H1 (cell line): ENCODE measurements around the gene ZWILCH. TPM values are rescaled to one million over a fixed set of nuclear protein-coding genes. Genes with fewer than 3 reads are reported as not detected.

Experiments used
- CTCF ChIA-PET: fragments of 300-600 bp; sonication (Branson Sonifier 250); formaldehyde crosslinking; loops from one replicate; lab custom pipeline; 2021; ENCODE audit not compliant: partially characterized antibody; lab: Charles Lee
- POLR2A ChIA-PET: fragments of 300-600 bp; sonication (Branson Sonifier 250); formaldehyde crosslinking; loops from one replicate; lab custom pipeline; 2021; ENCODE audit warnings: inconsistent platforms; ENCODE audit not compliant: partially characterized antibody; lab: Charles Lee
- DNase-seq, 2 experiments: peaks; one replicate each; pipeline versions ENCODE4 v3.0.0 to v3.0.0-alpha.2; 2010 to 2022; ENCODE audit warnings: low spot score in 2 of 2, low read depth in 1 of 2, mixed read lengths in 1 of 2
- FAIRE-seq: peaks from 2 replicates; lab custom pipeline; 2011; peaks lifted over from hg19 to GRCh38; lab: Jason Lieb, UNC
- H2AFZ ChIP-seq: 2 replicates; pipeline ENCODE4 v1.8.1; 2012; ENCODE audit warnings: low read length, inconsistent platforms
- H2AK5ac ChIP-seq: 2 replicates; pipeline ENCODE4 v1.6.1; 2013; ENCODE audit warnings: low read depth, low read length
- H2BK120ac ChIP-seq: replicated peaks from 2 replicates; pipeline ENCODE3; 2013; ENCODE audit warnings: low read depth, low read length, inconsistent platforms
- H2BK12ac ChIP-seq: 2 replicates; pipeline ENCODE4 v1.6.1; 2013; ENCODE audit warnings: low read depth, low read length
- H2BK15ac ChIP-seq: 2 replicates; pipeline ENCODE4 v1.6.1; 2013; ENCODE audit warnings: low read length
- H2BK20ac ChIP-seq: 2 replicates; pipeline ENCODE4 v1.6.1; 2013; ENCODE audit warnings: low read length
- H2BK5ac ChIP-seq: 2 replicates; pipeline ENCODE4 v1.6.1; 2013; ENCODE audit warnings: low read depth, low read length
- H3K14ac ChIP-seq: 2 replicates; pipeline ENCODE4 v1.6.1; 2013; ENCODE audit warnings: inconsistent platforms; ENCODE audit not compliant: insufficient read length
- H3K18ac ChIP-seq: 2 replicates; pipeline ENCODE4 v1.6.1; 2013; ENCODE audit warnings: low read length; ENCODE audit errors: extremely low read depth
- H3K23ac ChIP-seq: 2 replicates; pipeline ENCODE4 v1.6.1; 2013; ENCODE audit warnings: inconsistent platforms; ENCODE audit not compliant: insufficient read length
- H3K23me2 ChIP-seq: 2 replicates; pipeline ENCODE4 v1.6.1; 2013; ENCODE audit warnings: low read depth, low read length
- H3K27ac ChIP-seq: 2 replicates; pipeline ENCODE4 v1.6.1; 2011; ENCODE audit warnings: low read depth, low read length, inconsistent platforms
- H3K27me3 ChIP-seq, 4 experiments: replicated peaks in 1 of 4; 1 replicate in 1 of 4; 2 replicates in 3 of 4; pipeline versions ENCODE4 v1.6.1 to v1.8.1; 2011 to 2013; ENCODE audit warnings: low read length in 3 of 4, mild to moderate bottlenecking in 3 of 4, inconsistent platforms in 2 of 4, mixed read lengths in 2 of 4, moderate library complexity in 1 of 4; ENCODE audit not compliant: control insufficient read depth in 3 of 4, insufficient read depth in 3 of 4; ENCODE audit errors: extremely low read depth in 1 of 4
- H3K36me3 ChIP-seq, 4 experiments: 2 replicates each; pipeline versions ENCODE4 v1.6.1 to v1.8.1; 2011 to 2013; ENCODE audit warnings: mild to moderate bottlenecking in 4 of 4, low read length in 3 of 4, moderate library complexity in 2 of 4, control low read depth in 1 of 4, inconsistent platforms in 1 of 4; ENCODE audit not compliant: insufficient read depth in 4 of 4, control insufficient read depth in 2 of 4
- H3K4ac ChIP-seq: replicated peaks from 2 replicates; pipeline ENCODE3; 2013; ENCODE audit warnings: low read length, low read depth, mixed read lengths, inconsistent platforms; ENCODE audit not compliant: insufficient read length
- H3K4me1 ChIP-seq, 4 experiments: replicated peaks in 1 of 4; 1 replicate in 1 of 4; 2 replicates in 3 of 4; pipeline versions ENCODE4 v1.6.1 to v1.8.1; 2011 to 2013; ENCODE audit warnings: low read length in 3 of 4, inconsistent platforms in 2 of 4, mixed read lengths in 1 of 4; ENCODE audit not compliant: insufficient read depth in 4 of 4, control insufficient read depth in 3 of 4
- H3K4me2 ChIP-seq, 2 experiments: 2 replicates each; pipeline versions ENCODE4 v1.6.1 to v1.8.1; 2011 to 2013; ENCODE audit warnings: low read depth in 2 of 2, low read length in 2 of 2, control low read depth in 1 of 2, inconsistent platforms in 1 of 2, mild to moderate bottlenecking in 1 of 2; ENCODE audit not compliant: insufficient read depth in 1 of 2
- H3K4me3 ChIP-seq, 4 experiments: fragments of 200-600, 300-600 bp in 1 of 4; sonication (generic), shearing (Covaris generic), sonication (Bioruptor Twin) in 1 of 4; 2 replicates each; pipeline versions ENCODE4 v1.5.1 to v1.8.1; 2011 to 2016; ENCODE audit warnings: low read length in 4 of 4, low read depth in 3 of 4, control low read depth in 2 of 4, inconsistent platforms in 2 of 4, mild to moderate bottlenecking in 2 of 4, mixed read lengths in 1 of 4, moderate library complexity in 1 of 4; ENCODE audit not compliant: insufficient read depth in 2 of 4; ENCODE audit errors: extremely low read depth in 1 of 4
- H3K56ac ChIP-seq: replicated peaks from 2 replicates; pipeline ENCODE3; 2013; ENCODE audit warnings: low read depth, mild to moderate bottlenecking, mixed read lengths, low read length, inconsistent platforms; ENCODE audit not compliant: insufficient read length
- H3K79me1 ChIP-seq: 2 replicates; pipeline ENCODE4 v1.6.1; 2013; ENCODE audit warnings: low read depth, low read length, control low read depth
- H3K79me2 ChIP-seq, 2 experiments: 2 replicates each; pipeline versions ENCODE4 v1.6.1 to v1.8.1; 2012 to 2013; ENCODE audit warnings: low read length in 2 of 2, mild to moderate bottlenecking in 2 of 2, inconsistent platforms in 1 of 2; ENCODE audit not compliant: insufficient read depth in 2 of 2, control insufficient read depth in 1 of 2
- H3K9ac ChIP-seq, 4 experiments: replicated peaks in 1 of 4; 1 replicate in 1 of 4; 2 replicates in 3 of 4; pipeline versions ENCODE4 v1.6.1 to v1.8.1; 2011 to 2013; ENCODE audit warnings: low read depth in 3 of 4, low read length in 3 of 4, control low read depth in 2 of 4, mild to moderate bottlenecking in 2 of 4, moderate library complexity in 2 of 4, inconsistent platforms in 1 of 4; ENCODE audit errors: extremely low read depth in 1 of 4
- H3K9me3 ChIP-seq, 2 experiments: 2 replicates each; pipeline versions ENCODE4 v1.6.1 to v1.8.1; 2012 to 2013; ENCODE audit warnings: mild to moderate bottlenecking in 2 of 2, moderate library complexity in 2 of 2, control low read depth in 1 of 2, inconsistent platforms in 1 of 2, low read depth in 1 of 2, low read length in 1 of 2, mixed read lengths in 1 of 2; ENCODE audit not compliant: insufficient read depth in 2 of 2
- H4K20me1 ChIP-seq, 2 experiments: replicated peaks in 1 of 2; 2 replicates each; pipeline versions ENCODE3 to v1.8.1; 2011 to 2013; ENCODE audit warnings: inconsistent platforms in 2 of 2, low read length in 2 of 2, mild to moderate bottlenecking in 1 of 2; ENCODE audit not compliant: insufficient read depth in 2 of 2, control insufficient read depth in 1 of 2
- H4K5ac ChIP-seq: 2 replicates; pipeline ENCODE4 v1.6.1; 2013; ENCODE audit warnings: low read length, low read depth, mixed read lengths, inconsistent platforms; ENCODE audit not compliant: insufficient read length
- H4K8ac ChIP-seq: 2 replicates; pipeline ENCODE4 v1.8.0; 2013; ENCODE audit warnings: mild to moderate bottlenecking, moderate library complexity, low read length, inconsistent platforms; ENCODE audit not compliant: insufficient read depth; ENCODE audit errors: extremely low read depth
- H4K91ac ChIP-seq: replicated peaks from 2 replicates; pipeline ENCODE3; 2013; ENCODE audit warnings: low read length, mixed read lengths, inconsistent platforms; ENCODE audit not compliant: insufficient read length
- RNF2 ChIP-seq: fragments of 200-900, 300-1000 bp; sonication (generic); IDR thresholded peaks from 2 replicates; pipeline ENCODE4 v1.7.1; 2016; ENCODE audit warnings: borderline replicate concordance, low read depth, mild to moderate bottlenecking, antibody characterized with exemption, low read length; ENCODE audit not compliant: poor library complexity, severe bottlenecking; ENCODE audit errors: missing control alignments
- WGBS, 2 experiments: shearing (Covaris generic) in 1 of 2; methylation state at CpG; one replicate each; pipeline versions ENCODE4 v1.1.6 to v1.1.7; 2013 to 2015; ENCODE audit warnings: low lambda C conversion rate in 2 of 2, mixed read lengths in 2 of 2, inconsistent platforms in 1 of 2, low coverage in 1 of 2, missing lambda C conversion rate in 1 of 2; ENCODE audit not compliant: insufficient replicate concordance in 2 of 2, insufficient coverage in 1 of 2, insufficient read length in 1 of 2; ENCODE audit errors: extremely low coverage in 1 of 2, missing lambda C conversion rate in 1 of 2; 5-methylcytosine and 5-hydroxymethylcytosine counted together
- polyA plus RNA-seq, 7 experiments: library from polyadenylated mRNA; depleted of rRNA in 3 of 7; stranded (reverse) in 5 of 7; unstranded in 2 of 7; fragments of >200 nt in 5 of 7; fragments of 200-250 nt in 2 of 7; gene quantifications; 1 replicate in 5 of 7; 2 replicates in 1 of 7; 4 replicates in 1 of 7; pipeline versions ENCODE4 v1.2.1 to v1.2.3, GENCODE V29; 2011 to 2013; ENCODE audit warnings: missing spikeins in 2 of 7, mixed read lengths in 2 of 7
- total RNA-seq: library from RNA; stranded (reverse); fragmentation: NEBNext Ultra II Directional; extraction: Animal tissue kit (Norgen Biotek cat#: 25700); gene quantifications from 2 replicates; pipeline ENCODE4 v1.2.1, GENCODE V29; 2021

The ZWILCH gene
- total and polyA plus RNA-seq, 2 of the 8 experiments (the other 6 are each of a cell fraction or from before 2014, with no cell fraction given): 18.1 to 61.5 TPM

DNA sequence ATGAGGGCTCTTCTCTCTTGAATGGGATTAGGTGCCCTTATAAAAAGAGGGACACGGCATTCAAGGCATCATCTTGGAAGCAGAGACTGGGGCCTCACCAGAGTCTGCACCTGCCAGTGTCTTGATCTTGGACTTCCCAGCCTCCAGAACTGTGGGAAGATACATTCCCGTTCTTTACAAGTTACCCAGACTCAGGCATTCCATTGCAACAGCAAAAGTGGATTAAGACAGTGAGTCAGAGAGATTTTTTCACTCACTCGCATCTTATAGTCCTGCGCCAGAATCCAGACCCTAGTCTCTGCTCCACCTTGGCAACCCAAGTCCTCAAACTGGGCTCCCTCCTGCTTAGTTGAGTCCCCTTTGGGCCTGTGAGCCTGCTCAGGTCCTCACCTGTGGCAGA lies 58.0 kb downstream of the ZWILCH start:
- H2BK20ac ChIP-seq: no peak overlapping the region
- POLR2A ChIA-PET: interaction anchor here (5.5 kb wide), 1 partner anchor 65 kb away, joined by 38 read pairs; the partner anchor contains the start of gene SNAPC5
- H3K9me3 ChIP-seq: no peaks in the 10 kb centered on the region
- CTCF ChIA-PET: no interaction called here
- no peak overlapping the region for H3K4me3 ChIP-seq
- peak overlapping the region; percentile 65; the same call in 1 of the 2 replicates for H2AK5ac ChIP-seq
- H3K23me2 ChIP-seq: 0 out of 2 replicates have a peak, but pooled peaks cover 2% of the 10 kb centered on the region
- no peak overlapping the region for H3K14ac ChIP-seq
- no peaks in the 10 kb centered on the region for H3K79me1 ChIP-seq
- no peak overlapping the region for H3K23ac ChIP-seq
- H3K4ac ChIP-seq: no peak overlapping the region
- no peak overlapping the region for H4K91ac ChIP-seq
- H4K20me1 ChIP-seq: peaks cover 0 to 3% of the 10 kb centered on the region in 2 experiments
- no peak overlapping the region for H3K18ac ChIP-seq
- no peak overlapping the region for H2BK5ac ChIP-seq
- 92% methylated on average over 4 of the region's 4 CpGs; no CpG with 5 or more reads in 1 of the 2 experiments for WGBS, 2 experiments
- H3K4me2 ChIP-seq: no peak overlapping the region
- H4K5ac ChIP-seq: no peak overlapping the region
- H3K27ac ChIP-seq: no peak overlapping the region
- H2BK120ac ChIP-seq: no peak overlapping the region
- no peak overlapping the region for H4K8ac ChIP-seq
- H2BK15ac ChIP-seq: peak overlapping the region; percentile 46; the same call in 1 of the 2 replicates
- no peaks in the 10 kb centered on the region for H3K79me2 ChIP-seq
- H3K27me3 ChIP-seq: no peaks in the 10 kb centered on the region
- H2AFZ ChIP-seq: no peak overlapping the region
- H3K9ac ChIP-seq: no peak overlapping the region
- FAIRE-seq (no peak), DNase-seq (no peak)
- no peak overlapping the region for H3K56ac ChIP-seq
- no peaks in the 10 kb centered on the region for H3K36me3 ChIP-seq
- no peak overlapping the region for H2BK12ac ChIP-seq
- peaks cover 4 to 22% (median 17%) of the 10 kb centered on the region in 4 experiments for H3K4me1 ChIP-seq
- TF ChIP-seq RNF2: no peak
